Spinal cord (tissue), 10 donors: ENCODE results near the gene BCL6. TPM values are rescaled to one million over a fixed set of nuclear protein-coding genes. Genes with fewer than 3 reads are reported as not detected.
A peak's percentile ranks its signal among the peaks of the same experiment; 100 is the strongest.

Source experiments
- DNase-seq, 6 donors: peaks; one replicate each; pipeline versions ENCODE4 v3.0.0 to v3.0.0-alpha.2; 2013 to 2015; ENCODE audit warnings: low spot score in 6 of 6, low read depth in 4 of 6
- H3K27ac ChIP-seq: one replicate; pipeline ENCODE4 v1.5.1; 2013; ENCODE audit warnings: low read depth, low read length, control low read depth
- H3K27me3 ChIP-seq: one replicate; pipeline ENCODE4 v1.6.1; 2013; ENCODE audit warnings: low read length; ENCODE audit not compliant: control insufficient read depth, insufficient read depth
- H3K36me3 ChIP-seq: one replicate; pipeline ENCODE4 v1.6.1; 2013; ENCODE audit warnings: low read length; ENCODE audit not compliant: control insufficient read depth, insufficient read depth
- H3K4me1 ChIP-seq: one replicate; pipeline ENCODE4 v1.6.1; 2013; ENCODE audit warnings: low read length; ENCODE audit not compliant: control insufficient read depth, insufficient read depth
- H3K4me3 ChIP-seq: one replicate; pipeline ENCODE4 v1.5.1; 2013; ENCODE audit warnings: low read depth, low read length, control low read depth
- H3K9me3 ChIP-seq: one replicate; pipeline ENCODE4 v1.6.1; 2013; ENCODE audit warnings: low read length; ENCODE audit not compliant: control insufficient read depth, insufficient read depth
- WGBS: methylation state at CpG from one replicate; pipeline ENCODE4 v1.1.5; 2013; ENCODE audit warnings: missing lambda C conversion rate; ENCODE audit not compliant: insufficient coverage; 5-methylcytosine and 5-hydroxymethylcytosine counted together
- long read RNA-seq, 4 donors: transcript quantifications; one replicate each; lab custom pipeline, GENCODE V29; 2026
- polyA plus RNA-seq, 2 donors: library from polyadenylated mRNA; unstranded; fragments of 120-200 nt; gene quantifications; one replicate each; pipeline ENCODE4 v1.2.1, GENCODE V29; 2013; ENCODE audit not compliant: insufficient read length in 2 of 2
- total RNA-seq, 2 donors: library from RNA; depleted of rRNA in 1 of 2; stranded (reverse); fragments of 120-200 nt in 1 of 2; fragments of >200 nt in 1 of 2; gene quantifications; one replicate each; pipeline versions ENCODE4 v1.2.3 to v1.2.4, GENCODE V29; 2013 to 2014
- donor health status: healthy.

The BCL6 gene
- total RNA-seq (10 to 100 TPM; 14.5 to 24.8 TPM), polyA plus RNA-seq (10 to 100 TPM; 29.7 to 38.5 TPM)
- long read RNA-seq, donor 1, partial matches to known transcripts = 0 of 6 reads
- long read RNA-seq, donor 1, other reads (novel, unspliced or antisense) = 0 of 6 reads
- long read RNA-seq, donor 2 = 0 reads
- long read RNA-seq, donor 3, partial matches to known transcripts = 0 of 1 reads
- long read RNA-seq, donor 3, other reads (novel, unspliced or antisense) = 0 of 1 reads
- long read RNA-seq, donor 4, partial matches to known transcripts = 0 of 1 reads
- long read RNA-seq, donor 4, other reads (novel, unspliced or antisense) = 0 of 1 reads

GRCh38 chr3:187745201-187746058 is at the start of gene BCL6:
Gene BCL6 (minus strand): TSS chr3:187745468. CDS start chr3:187733693, 11,775 bp downstream.
- peaks cover 4% of the 10 kb centered on the region for H3K27me3 ChIP-seq
- H3K36me3 ChIP-seq = no peaks in the 10 kb centered on the region
- peak within 1 kb of the TSS; percentile 99 for H3K27ac ChIP-seq
- peak; percentile 95 to 99 (median 97) for DNase-seq
- peaks cover 28% of the 10 kb centered on the region for H3K4me1 ChIP-seq
- no peaks in the 10 kb centered on the region for H3K9me3 ChIP-seq
- under 1% methylated on average over 27 of the region's 40 CpGs for WGBS
- peak within 1 kb of the TSS; percentile 83 for H3K4me3 ChIP-seq

GRCh38 chr3:187794731-187795130 is 49.5 kb upstream of the BCL6 start:
- no peaks in the 10 kb centered on the region for H3K36me3 ChIP-seq
- H3K4me1 ChIP-seq = no peaks in the 10 kb centered on the region
- 59% methylated on average over 4 of the region's 4 CpGs for WGBS
- H3K27ac ChIP-seq = no peak overlapping the region
- no peaks in the 10 kb centered on the region for H3K27me3 ChIP-seq
- DNase-seq = no peak
- no peaks in the 10 kb centered on the region for H3K9me3 ChIP-seq
- H3K4me3 ChIP-seq = no peak overlapping the region

GRCh38 chr3:187793618-187794017 is 48.4 kb upstream of the BCL6 start:
- Histone ChIP-seq H3K36me3 (no peaks in the 10 kb centered on the region), H3K9me3 (no peaks in the 10 kb centered on the region), H3K4me1 (no peaks in the 10 kb centered on the region), H3K27ac (no peak overlapping the region), H3K27me3 (no peaks in the 10 kb centered on the region), H3K4me3 (no peak overlapping the region)
- DNase-seq = peak in 1 of 6 donors; percentile 54
- WGBS = no CpG with 5 or more reads among the region's 2 CpGs

- peak in 2 of 6 donors; percentile 66 to 78 for DNase-seq
- no peaks in the 10 kb centered on the region for H3K4me1 ChIP-seq
- WGBS = no CpG with 5 or more reads among the region's 3 CpGs
- H3K27ac ChIP-seq = no peak overlapping the region
- H3K9me3 ChIP-seq = no peaks in the 10 kb centered on the region
- no peak overlapping the region for H3K4me3 ChIP-seq
- H3K36me3 ChIP-seq = no peaks in the 10 kb centered on the region
- no peaks in the 10 kb centered on the region for H3K27me3 ChIP-seq
Measured at GRCh38 chr3:187792521-187792920, 47.3 kb upstream of the BCL6 start.

- H3K4me3 ChIP-seq = no peak overlapping the region
- DNase-seq = no peak
- H3K27ac ChIP-seq = no peak overlapping the region
- no CpG with 5 or more reads among the region's 3 CpGs for WGBS
- no peaks in the 10 kb centered on the region for H3K4me1 ChIP-seq
- no peaks in the 10 kb centered on the region for H3K36me3 ChIP-seq
- no peaks in the 10 kb centered on the region for H3K9me3 ChIP-seq
- H3K27me3 ChIP-seq = no peaks in the 10 kb centered on the region
Measured at GRCh38 chr3:187789872-187790271, 44.6 kb upstream of the BCL6 start.

GRCh38 chr3:187788984-187789857 is 44.0 kb upstream of the BCL6 start:
- no peak overlapping the region for H3K4me3 ChIP-seq
- H3K36me3 ChIP-seq = no peaks in the 10 kb centered on the region
- no peak for DNase-seq
- no peaks in the 10 kb centered on the region for H3K9me3 ChIP-seq
- no CpG with 5 or more reads among the region's 5 CpGs for WGBS
- H3K27ac ChIP-seq = no peak overlapping the region
- no peaks in the 10 kb centered on the region for H3K4me1 ChIP-seq
- H3K27me3 ChIP-seq = no peaks in the 10 kb centered on the region

GRCh38 chr3:187783098-187783497 is 37.8 kb upstream of the BCL6 start:
- H3K27ac ChIP-seq = no peak overlapping the region
- 63% methylated on average over 2 of the region's 2 CpGs for WGBS
- H3K4me3 ChIP-seq = no peak overlapping the region
- peak in 1 of 6 donors; percentile 72 for DNase-seq
- no peaks in the 10 kb centered on the region for H3K27me3 ChIP-seq
- H3K9me3 ChIP-seq = no peaks in the 10 kb centered on the region
- no peaks in the 10 kb centered on the region for H3K4me1 ChIP-seq
- no peaks in the 10 kb centered on the region for H3K36me3 ChIP-seq

GRCh38 chr3:187782006-187782405 is 36.7 kb upstream of the BCL6 start:
- no peak for DNase-seq
- WGBS = no CpG with 5 or more reads among the region's 3 CpGs
- no peaks in the 10 kb centered on the region for H3K4me1 ChIP-seq
- H3K36me3 ChIP-seq = no peaks in the 10 kb centered on the region
- H3K9me3 ChIP-seq = no peaks in the 10 kb centered on the region
- no peak overlapping the region for H3K4me3 ChIP-seq
- no peaks in the 10 kb centered on the region for H3K27me3 ChIP-seq
- no peak overlapping the region for H3K27ac ChIP-seq

- no CpG with 5 or more reads among the region's 2 CpGs for WGBS
Measured at GRCh38 chr3:187781001-187781400, 35.7 kb upstream of the BCL6 start.

More at GRCh38 chr3:187781001-187781400, 35.7 kb upstream of the BCL6 start:
- Histone ChIP-seq H3K36me3 (no peaks in the 10 kb centered on the region), H3K4me1 (no peaks in the 10 kb centered on the region), H3K9me3 (no peaks in the 10 kb centered on the region), H3K27ac (no peak overlapping the region), H3K4me3 (no peak overlapping the region), H3K27me3 (no peaks in the 10 kb centered on the region)
- DNase-seq = no peak
